ENCODE results near the gene NFKBIB.
A peak's percentile ranks its signal among the peaks of the same experiment; 100 is the strongest.
"Not testable (repeated sequence)": the region's sequence is repeated elsewhere in the genome, so short reads cannot be mapped to it uniquely, and the experiment has no call there.

Gene NFKBIB

GRCh38 chr19:38856813-38857212, 43.0 kb upstream of the NFKBIB start:
- H3K9ac ChIP-seq (ENCODE audit: insufficient read length), result no peak overlapping the region
- no peak overlapping the region for H3K4me3 ChIP-seq
- no peaks in the 10 kb centered on the region for H3K9me3 ChIP-seq (ENCODE audit: low read depth, low read length)
- no peak for DNase-seq (ENCODE audit: low read depth, low spot score)
- no peaks in the 10 kb centered on the region for H3K36me3 ChIP-seq (ENCODE audit: insufficient read depth, low read length)
- no peak overlapping the region for H3K27ac ChIP-seq
- TF ChIP-seq POLR2AphosphoS5 (IDR thresholded peaks at IDR 0.05; ENCODE audit: borderline replicate concordance, low read depth, low read length), result no peak
- no peak for TF ChIP-seq EZH2 (IDR thresholded peaks at IDR 0.05)

DNA sequence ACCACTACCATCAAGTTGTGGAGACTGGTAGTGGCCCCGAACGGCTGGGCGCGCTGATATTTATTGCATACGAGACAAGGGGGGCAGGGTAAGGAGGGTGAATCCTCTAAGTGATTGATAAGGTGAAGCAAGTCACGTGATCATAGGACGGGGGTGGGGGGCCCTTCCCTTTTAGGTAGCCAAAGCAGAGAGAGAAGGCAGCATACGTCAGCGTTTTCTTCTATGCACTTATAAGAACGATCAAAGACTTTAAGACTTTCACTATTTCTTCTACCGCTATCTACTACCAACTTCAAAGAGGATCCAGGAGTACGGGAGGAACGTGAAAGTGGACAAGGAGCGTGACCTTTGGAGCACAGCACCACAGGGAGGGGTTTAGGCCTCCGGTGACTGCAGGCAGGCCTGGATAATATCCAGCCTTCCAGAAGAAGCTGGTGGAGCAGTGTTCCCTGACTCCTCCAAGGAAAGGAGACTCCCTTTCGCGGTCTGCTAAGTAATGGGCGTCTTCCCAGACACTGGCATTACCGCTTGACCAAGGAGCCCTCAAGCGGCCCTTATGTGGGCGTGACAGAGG, 40.1 kb upstream of the NFKBIB start:
- H3K36me3 ChIP-seq (ENCODE audit: insufficient read depth, low read length); H3K9me3 ChIP-seq (ENCODE audit: low read depth, low read length); H3K9ac ChIP-seq (ENCODE audit: insufficient read length); H3K4me3 ChIP-seq; DNase-seq (ENCODE audit: low read depth, low spot score); H3K27ac ChIP-seq: not testable (repeated sequence)

DNA sequence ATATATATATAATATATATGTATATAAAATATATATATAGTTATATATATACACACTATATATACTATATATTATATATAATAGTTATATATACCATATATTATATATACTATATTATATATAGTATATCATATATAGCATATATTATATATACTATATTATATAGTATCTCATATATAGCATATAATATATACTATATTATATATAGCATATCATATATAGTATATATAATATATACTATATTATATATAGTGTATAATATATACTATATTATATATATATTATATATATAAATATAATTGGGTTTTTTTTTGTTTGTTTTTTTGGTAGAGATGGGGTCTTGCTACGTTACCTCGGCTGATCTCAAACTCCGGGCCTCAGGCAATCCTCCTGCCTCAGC, 38.4 kb upstream of the NFKBIB start:
- H3K9ac ChIP-seq (ENCODE audit: insufficient read length), result no peak overlapping the region
- no peak for TF ChIP-seq POLR2AphosphoS5 (IDR thresholded peaks at IDR 0.05; ENCODE audit: borderline replicate concordance, low read depth, low read length)
- no peak for TF ChIP-seq EZH2 (IDR thresholded peaks at IDR 0.05)
- TF ChIP-seq FOXP2 (optimal IDR thresholded peaks at IDR 0.05; ENCODE audit: control extremely low read depth, extremely low read length, insufficient read depth), result no peak
- DNase-seq (ENCODE audit: low read depth, low spot score), result no peak
- H3K36me3 ChIP-seq (ENCODE audit: insufficient read depth, low read length), result no peaks in the 10 kb centered on the region
- no peaks in the 10 kb centered on the region for H3K9me3 ChIP-seq (ENCODE audit: low read depth, low read length)
- no peak overlapping the region for H3K27ac ChIP-seq
- H3K4me3 ChIP-seq, result no peak overlapping the region

DNA sequence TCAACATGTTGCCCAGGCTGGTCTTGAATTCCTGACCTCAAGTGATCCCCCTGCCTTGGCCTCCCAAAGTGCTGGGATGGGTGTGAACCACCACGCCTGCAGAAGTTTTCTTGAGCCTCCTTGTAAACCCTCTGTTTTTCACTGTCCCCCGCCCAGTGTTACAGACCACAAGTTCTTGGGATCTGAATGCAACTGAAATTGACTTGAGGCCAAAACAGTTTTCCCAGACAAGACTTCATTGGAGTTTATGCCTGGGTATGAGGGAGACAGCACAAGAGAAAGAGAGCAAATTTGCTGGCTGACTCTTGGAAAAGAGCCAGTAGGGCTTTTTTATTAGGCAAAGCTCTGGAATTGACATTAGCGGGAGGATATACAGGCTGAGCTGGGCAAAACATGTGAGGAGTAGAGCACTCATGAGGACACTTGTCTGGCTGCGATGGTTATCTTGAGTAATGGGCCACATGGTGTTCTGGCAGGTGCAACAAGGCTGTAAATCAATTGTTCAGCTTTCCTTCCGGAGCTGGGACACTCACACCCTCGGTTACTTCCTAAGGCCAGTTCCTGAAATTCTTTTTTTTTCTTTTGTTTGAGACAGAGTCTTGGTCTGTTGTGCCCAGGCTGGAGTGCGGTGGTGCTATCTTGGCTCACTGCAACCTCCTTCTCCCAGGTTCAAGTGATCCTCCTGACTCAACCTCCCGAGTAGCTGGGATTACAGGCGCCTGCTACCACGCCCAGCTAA, 37.3 kb upstream of the NFKBIB start:
- DNase-seq (ENCODE audit: low read depth, low spot score), result no peak
- H3K4me3 ChIP-seq, result no peak overlapping the region
- no peaks in the 10 kb centered on the region for H3K36me3 ChIP-seq (ENCODE audit: insufficient read depth, low read length)
- H3K9me3 ChIP-seq (ENCODE audit: low read depth, low read length), result no peaks in the 10 kb centered on the region
- peak overlapping the region; percentile 64 for H3K27ac ChIP-seq
- H3K9ac ChIP-seq (ENCODE audit: insufficient read length), result no peak overlapping the region
- TF ChIP-seq FOXP2 (optimal IDR thresholded peaks at IDR 0.05; ENCODE audit: control extremely low read depth, extremely low read length, insufficient read depth), result no peak
- TF ChIP-seq POLR2AphosphoS5 (IDR thresholded peaks at IDR 0.05; ENCODE audit: borderline replicate concordance, low read depth, low read length), result no peak
- TF ChIP-seq EZH2 (IDR thresholded peaks at IDR 0.05), result no peak

- no peak overlapping the region for H3K27ac ChIP-seq
- TF ChIP-seq POLR2AphosphoS5 (IDR thresholded peaks at IDR 0.05; ENCODE audit: borderline replicate concordance, low read depth, low read length) (no peak), FOXP2 (optimal IDR thresholded peaks at IDR 0.05; ENCODE audit: control extremely low read depth, extremely low read length, insufficient read depth) (no peak), EZH2 (IDR thresholded peaks at IDR 0.05) (no peak)
- H3K9me3 ChIP-seq (ENCODE audit: low read depth, low read length), result no peaks in the 10 kb centered on the region
- H3K36me3 ChIP-seq (ENCODE audit: insufficient read depth, low read length), result no peaks in the 10 kb centered on the region
- no peak for DNase-seq (ENCODE audit: low read depth, low spot score)
- no peak overlapping the region for H3K4me3 ChIP-seq
- H3K9ac ChIP-seq (ENCODE audit: insufficient read length), result no peak overlapping the region
Observed at GRCh38 chr19:38867171-38867780, 32.5 kb upstream of the NFKBIB start.

DNA sequence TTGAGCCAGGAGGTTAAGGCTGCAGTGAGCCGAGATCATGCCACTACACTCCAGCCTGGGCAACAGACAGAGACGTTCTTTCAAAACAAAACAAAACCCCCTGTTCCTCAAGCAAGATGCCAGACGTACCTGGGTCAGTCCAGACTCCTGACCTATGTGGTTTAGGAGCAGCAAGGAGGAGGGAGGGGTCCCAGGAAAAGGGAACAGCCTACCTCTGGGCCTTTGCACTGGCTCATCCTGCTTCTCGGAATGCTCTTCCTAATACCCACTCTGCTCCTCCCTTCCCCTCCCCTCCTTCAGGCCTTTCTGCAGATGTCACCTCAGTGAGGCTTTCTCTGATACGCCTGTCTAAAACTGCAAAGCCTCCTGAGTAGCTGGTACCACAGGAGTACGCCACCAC, 31.2 kb upstream of the NFKBIB start:
- Histone ChIP-seq H3K9ac (ENCODE audit: insufficient read length) (no peak overlapping the region), H3K36me3 (ENCODE audit: insufficient read depth, low read length) (no peaks in the 10 kb centered on the region), H3K27ac (no peak overlapping the region), H3K9me3 (ENCODE audit: low read depth, low read length) (no peaks in the 10 kb centered on the region), H3K4me3 (no peak overlapping the region)
- DNase-seq (ENCODE audit: low read depth, low spot score), result no peak
- TF ChIP-seq POLR2AphosphoS5 (IDR thresholded peaks at IDR 0.05; ENCODE audit: borderline replicate concordance, low read depth, low read length), result no peak
- no peak for TF ChIP-seq FOXP2 (optimal IDR thresholded peaks at IDR 0.05; ENCODE audit: control extremely low read depth, extremely low read length, insufficient read depth)
- TF ChIP-seq EZH2 (IDR thresholded peaks at IDR 0.05), result no peak

DNA sequence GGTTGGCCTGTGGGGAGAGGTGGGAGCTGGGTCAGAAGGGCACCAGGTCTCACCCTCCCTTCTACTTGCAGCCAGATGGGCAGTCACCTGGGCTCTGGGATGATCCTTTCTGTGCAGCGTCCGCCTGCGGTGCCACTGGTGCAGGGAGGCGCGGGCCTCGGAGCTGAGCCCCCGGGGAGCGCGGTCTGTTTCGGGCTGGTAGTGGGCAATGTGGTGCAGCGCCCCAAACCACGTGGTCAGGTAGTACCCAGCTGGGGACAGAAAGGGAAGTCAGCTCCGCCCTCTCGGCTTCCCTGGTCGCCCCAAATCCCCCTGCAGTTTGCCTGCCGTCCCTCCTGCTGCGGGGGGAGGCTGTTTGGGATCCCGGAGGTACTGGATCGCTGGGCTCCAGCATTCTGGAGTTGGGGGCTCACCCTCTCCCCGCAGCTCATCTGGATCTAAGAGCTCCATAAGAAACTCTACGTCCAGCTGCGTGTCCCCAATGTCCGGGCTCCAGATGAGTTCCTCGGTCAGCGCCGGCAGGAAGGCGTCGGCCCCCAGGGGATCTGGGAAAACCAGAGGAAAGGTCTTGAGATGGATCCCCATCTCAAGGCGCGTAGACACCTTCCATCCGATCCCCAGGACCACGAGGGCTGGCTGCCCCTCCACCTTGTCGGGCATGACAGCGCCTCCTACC, 30.5 kb upstream of the NFKBIB start:
- no peak overlapping the region for H3K4me3 ChIP-seq
- H3K36me3 ChIP-seq (ENCODE audit: insufficient read depth, low read length), result no peaks in the 10 kb centered on the region
- DNase-seq (ENCODE audit: low read depth, low spot score), result no peak
- no peak overlapping the region for H3K9ac ChIP-seq (ENCODE audit: insufficient read length)
- no peak for TF ChIP-seq POLR2AphosphoS5 (IDR thresholded peaks at IDR 0.05; ENCODE audit: borderline replicate concordance, low read depth, low read length)
- no peak for TF ChIP-seq FOXP2 (optimal IDR thresholded peaks at IDR 0.05; ENCODE audit: control extremely low read depth, extremely low read length, insufficient read depth)
- no peak for TF ChIP-seq EZH2 (IDR thresholded peaks at IDR 0.05)
- H3K27ac ChIP-seq, result no peak overlapping the region
- H3K9me3 ChIP-seq (ENCODE audit: low read depth, low read length), result no peaks in the 10 kb centered on the region

DNA sequence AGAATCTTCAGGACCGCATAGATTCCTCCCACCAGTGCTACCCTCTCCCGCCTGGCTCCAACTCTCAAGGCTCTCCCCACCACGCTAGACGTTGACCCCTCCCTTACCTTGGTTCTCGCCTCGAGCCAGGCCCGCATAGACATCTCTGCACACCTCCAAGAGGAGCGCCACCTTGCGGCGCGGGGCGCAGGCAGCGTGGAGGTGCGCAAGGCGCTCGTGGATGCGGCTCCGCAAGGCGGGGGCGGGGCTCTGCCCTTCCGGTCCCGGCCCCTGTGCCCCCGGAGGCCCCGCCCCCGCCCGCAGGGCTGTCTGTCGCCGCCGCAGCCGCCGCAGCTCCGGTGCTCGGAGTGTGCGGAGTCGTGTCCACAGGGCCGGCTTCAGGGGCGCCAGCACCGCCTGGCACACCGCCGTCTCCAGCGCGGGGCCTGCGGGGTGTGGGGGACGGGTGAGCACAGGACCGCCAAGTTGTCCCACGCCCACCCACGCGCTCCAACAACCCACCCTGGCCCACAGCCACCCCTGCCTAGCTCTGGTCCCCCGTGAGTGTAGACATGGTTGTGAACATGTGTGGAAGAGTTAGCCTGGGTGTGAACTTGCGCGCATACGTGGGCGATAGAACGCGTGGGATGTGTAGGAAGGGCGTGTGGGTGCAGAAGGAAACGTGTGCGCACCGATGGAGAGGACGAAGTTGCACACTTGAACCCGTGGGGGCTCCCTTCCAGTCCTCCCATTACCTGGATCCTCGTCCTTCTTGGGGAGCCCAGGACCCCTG, 29.7 kb upstream of the NFKBIB start:
- H3K36me3 ChIP-seq (ENCODE audit: insufficient read depth, low read length), result no peaks in the 10 kb centered on the region
- no peak for DNase-seq (ENCODE audit: low read depth, low spot score)
- H3K4me3 ChIP-seq, result no peak overlapping the region
- H3K27ac ChIP-seq, result no peak overlapping the region
- H3K9ac ChIP-seq (ENCODE audit: insufficient read length), result no peak overlapping the region
- no peaks in the 10 kb centered on the region for H3K9me3 ChIP-seq (ENCODE audit: low read depth, low read length)
- TF ChIP-seq POLR2AphosphoS5 (IDR thresholded peaks at IDR 0.05; ENCODE audit: borderline replicate concordance, low read depth, low read length), result peak; percentile 30; the same call in 1 of the 2 replicates
- no peak for TF ChIP-seq EZH2 (IDR thresholded peaks at IDR 0.05)
